Activated T-helper 2 cell treated with anti-CD3 and anti-CD28 coated beads, Interferon-gamma antibody, Interleukin-2, Interleukin-4, amounts not matched to agents 10 μg/mL and 5 μg/mL and 100 μg/mL, durations not matched to agents 14 hours and 24 hours and 36 hours (primary cell): ENCODE measurements around the gene ANXA2. TPM values are rescaled to one million over a fixed set of nuclear protein-coding genes. Genes with fewer than 3 reads are reported as not detected.

ENCODE experiments used
- DNase-seq: peaks from one replicate; pipeline ENCODE4 v3.0.0; 2021; ENCODE audit warnings: low spot score
- H3K27ac Mint-ChIP-seq: one replicate; pipeline ENCODE4 v1.8.0; 2021; ENCODE audit warnings: mixed read lengths
- H3K27me3 Mint-ChIP-seq: one replicate; pipeline ENCODE4 v1.8.0; 2021; ENCODE audit warnings: low read depth, mixed read lengths
- H3K36me3 Mint-ChIP-seq: one replicate; pipeline ENCODE4 v1.8.0; 2021; ENCODE audit warnings: low read depth, mixed read lengths
- H3K4me1 Mint-ChIP-seq: one replicate; pipeline ENCODE4 v1.8.0; 2021; ENCODE audit warnings: low read depth, mixed read lengths
- H3K4me3 Mint-ChIP-seq: one replicate; pipeline ENCODE4 v1.8.0; 2021; ENCODE audit warnings: low read depth, mild to moderate bottlenecking, moderate library complexity, mixed read lengths
- H3K9me3 Mint-ChIP-seq: one replicate; pipeline ENCODE4 v1.8.0; 2021; ENCODE audit warnings: mixed read lengths
- intact Hi-C: fragments of 100-400 bp; cut with micrococcal nuclease; formaldehyde crosslinking; loops from one replicate; pipeline ENCODE4 v1.15.1; 2023
- total RNA-seq: library from RNA; stranded (reverse); gene quantifications from 2 replicates; pipeline ENCODE4 v1.2.3, GENCODE V29; 2022

ANXA2 gene
- total RNA-seq, 1 donor from 2014 or later: 267 TPM

GRCh38 chr15:60392986-60393790 is 4.6 kb downstream of the ANXA2 start:
- Mint-ChIP-seq H3K9me3 (no peaks in the 10 kb centered on the region), H3K27me3 (no peaks in the 10 kb centered on the region), H3K4me1 (peaks cover 80% of the 10 kb centered on the region), H3K27ac (peak overlapping the region; percentile 83), H3K4me3 (peak overlapping the region; percentile 34), H3K36me3 (peaks cover 66% of the 10 kb centered on the region)
- intact Hi-C loops: loop anchor here (1.0 to 10.0 kb wide), 2 partner anchors 86 to 332 kb away; partner anchors contain the start of gene ICE2
- DNase-seq: no peak

DNA sequence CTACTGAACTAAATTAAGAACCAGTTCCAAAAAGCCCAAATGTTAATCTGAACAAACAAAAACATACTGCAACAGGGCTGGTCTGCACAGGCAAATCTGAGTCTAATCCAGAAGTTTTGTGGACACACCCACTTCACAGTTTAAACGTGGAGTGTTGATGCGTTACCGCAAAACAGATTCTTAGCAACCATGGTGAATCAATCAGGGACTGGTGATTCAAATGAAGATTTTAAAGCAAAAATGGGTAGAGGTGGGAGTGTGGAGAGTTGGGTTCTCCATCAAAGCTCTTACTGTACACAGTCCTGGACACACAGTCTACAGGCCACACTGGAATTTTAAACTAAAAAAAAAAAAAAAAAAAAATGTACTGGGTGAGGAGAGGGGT is 5.2 kb downstream of the ANXA2 start:
- peak; percentile 48 for DNase-seq
- peaks cover 68% of the 10 kb centered on the region for H3K36me3 Mint-ChIP-seq
- H3K4me1 Mint-ChIP-seq: peaks cover 82% of the 10 kb centered on the region
- intact Hi-C loops: loop anchor here (10.0 kb wide), 1 partner anchor 332 kb away; no protein-coding TSS in a partner anchor
- H3K9me3 Mint-ChIP-seq: no peaks in the 10 kb centered on the region
- no peaks in the 10 kb centered on the region for H3K27me3 Mint-ChIP-seq
- no peak overlapping the region for H3K4me3 Mint-ChIP-seq
- peak overlapping the region; percentile 83 for H3K27ac Mint-ChIP-seq

GRCh38 chr15:60391722-60392315 is 6.0 kb downstream of the ANXA2 start:
- no peak overlapping the region for H3K4me3 Mint-ChIP-seq
- no peak for DNase-seq
- no peaks in the 10 kb centered on the region for H3K27me3 Mint-ChIP-seq
- H3K9me3 Mint-ChIP-seq: no peaks in the 10 kb centered on the region
- H3K4me1 Mint-ChIP-seq: peaks cover 82% of the 10 kb centered on the region
- intact Hi-C loops: loop anchor here (10.0 kb wide), 1 partner anchor 333 kb away; no protein-coding TSS in a partner anchor
- peak overlapping the region; percentile 73 for H3K27ac Mint-ChIP-seq
- H3K36me3 Mint-ChIP-seq: peaks cover 72% of the 10 kb centered on the region

GRCh38 chr15:60390871-60391501 is 6.8 kb downstream of the ANXA2 start:
- H3K27me3 Mint-ChIP-seq: no peaks in the 10 kb centered on the region
- peaks cover 72% of the 10 kb centered on the region for H3K36me3 Mint-ChIP-seq
- H3K4me3 Mint-ChIP-seq: no peak overlapping the region
- H3K9me3 Mint-ChIP-seq: no peaks in the 10 kb centered on the region
- H3K4me1 Mint-ChIP-seq: peaks cover 75% of the 10 kb centered on the region
- intact Hi-C loops: loop anchor here (10.0 kb wide), 1 partner anchor 334 kb away; no protein-coding TSS in a partner anchor
- no peak for DNase-seq
- H3K27ac Mint-ChIP-seq: peak overlapping the region; percentile 67

GRCh38 chr15:60390231-60390630 is 7.6 kb downstream of the ANXA2 start:
- H3K27ac Mint-ChIP-seq: peak overlapping the region; percentile 75
- intact Hi-C loops: loop anchor here (10.0 kb wide), 1 partner anchor 335 kb away; no protein-coding TSS in a partner anchor
- peaks cover 67% of the 10 kb centered on the region for H3K4me1 Mint-ChIP-seq

GRCh38 chr15:60389261-60390077 is 8.3 kb downstream of the ANXA2 start:
- Mint-ChIP-seq H3K27ac (peak overlapping the region; percentile 75), H3K9me3 (no peaks in the 10 kb centered on the region), H3K36me3 (peaks cover 65% of the 10 kb centered on the region), H3K4me3 (peak overlapping the region; percentile 26), H3K27me3 (no peaks in the 10 kb centered on the region), H3K4me1 (peaks cover 63% of the 10 kb centered on the region)
- intact Hi-C loops: loop anchor here (1.0 to 10.0 kb wide), 7 partner anchors 8 to 335 kb away; partner anchors contain the start of gene ANXA2
- DNase-seq: peak; percentile 62

More at GRCh38 chr15:60390231-60390630, 7.6 kb downstream of the ANXA2 start:
- H3K27me3 Mint-ChIP-seq: no peaks in the 10 kb centered on the region
- peaks cover 70% of the 10 kb centered on the region for H3K36me3 Mint-ChIP-seq
- no peak overlapping the region for H3K4me3 Mint-ChIP-seq
- H3K9me3 Mint-ChIP-seq: no peaks in the 10 kb centered on the region
- no peak for DNase-seq

GRCh38 chr15:60387321-60387720 is 10.5 kb downstream of the ANXA2 start:
- intact Hi-C loops: no loop called here
- no peaks in the 10 kb centered on the region for H3K9me3 Mint-ChIP-seq
- no peak for DNase-seq
- H3K4me3 Mint-ChIP-seq: no peak overlapping the region
- no peaks in the 10 kb centered on the region for H3K27me3 Mint-ChIP-seq
- no peak overlapping the region for H3K27ac Mint-ChIP-seq
- peaks cover 64% of the 10 kb centered on the region for H3K36me3 Mint-ChIP-seq
- peaks cover 46% of the 10 kb centered on the region for H3K4me1 Mint-ChIP-seq

GRCh38 chr15:60386615-60387014 is 11.2 kb downstream of the ANXA2 start:
- no peak for DNase-seq
- no peak overlapping the region for H3K4me3 Mint-ChIP-seq
- no peaks in the 10 kb centered on the region for H3K9me3 Mint-ChIP-seq
- no peaks in the 10 kb centered on the region for H3K27me3 Mint-ChIP-seq
- H3K4me1 Mint-ChIP-seq: peaks cover 41% of the 10 kb centered on the region
- intact Hi-C loops: no loop called here
- H3K27ac Mint-ChIP-seq: no peak overlapping the region
- peaks cover 65% of the 10 kb centered on the region for H3K36me3 Mint-ChIP-seq

DNA sequence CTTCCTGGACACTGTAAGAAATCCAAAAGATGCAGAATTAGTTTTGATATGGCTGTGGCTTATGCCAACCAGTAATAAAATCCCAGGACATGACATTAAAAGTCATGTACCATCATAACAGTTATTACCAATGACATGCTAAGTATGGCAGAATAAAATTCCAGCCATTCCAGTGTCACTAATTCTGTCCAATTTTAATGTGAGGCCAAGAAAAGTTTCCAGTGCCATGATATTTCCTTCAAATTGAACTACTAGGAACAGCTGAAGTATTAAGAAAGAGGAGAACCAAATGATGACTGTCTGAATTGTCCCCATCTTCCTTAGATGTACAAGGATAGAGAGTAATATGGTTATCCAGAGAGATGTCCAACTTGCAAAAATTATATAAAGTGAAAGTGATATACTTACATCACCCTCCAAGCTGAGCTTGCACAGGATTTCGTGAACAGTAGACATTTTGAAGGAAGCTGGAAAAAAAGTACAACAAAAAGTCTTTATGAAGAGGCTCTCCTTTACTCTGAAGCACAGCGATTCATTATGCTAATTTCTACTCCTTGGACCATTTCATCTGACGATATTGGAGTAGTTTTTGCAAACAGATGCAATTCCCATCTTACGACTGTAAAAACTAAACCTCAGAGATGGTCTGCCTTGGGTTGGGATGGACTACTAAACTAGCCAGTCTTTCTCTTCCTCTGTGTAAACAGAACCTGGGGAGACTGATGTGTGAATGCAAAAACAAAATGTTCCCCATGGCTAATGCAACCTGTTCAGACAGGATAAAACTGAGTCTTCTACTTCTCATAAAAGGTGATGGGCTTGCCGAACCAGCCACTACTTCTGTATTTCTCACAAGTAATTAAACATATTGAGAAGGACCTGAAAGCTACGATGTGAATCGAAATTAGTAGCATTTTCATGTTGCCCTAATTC is 11.9 kb downstream of the ANXA2 start:
- no peak for DNase-seq
- Mint-ChIP-seq H3K4me1 (peaks cover 36% of the 10 kb centered on the region), H3K27me3 (no peaks in the 10 kb centered on the region), H3K9me3 (no peaks in the 10 kb centered on the region), H3K27ac (no peak overlapping the region), H3K36me3 (peaks cover 67% of the 10 kb centered on the region), H3K4me3 (no peak overlapping the region)
- intact Hi-C loops: no loop called here

- H3K36me3 Mint-ChIP-seq: peaks cover 69% of the 10 kb centered on the region
- no peak for DNase-seq
- no peak overlapping the region for H3K4me3 Mint-ChIP-seq
- H3K9me3 Mint-ChIP-seq: no peaks in the 10 kb centered on the region
- peaks cover 24% of the 10 kb centered on the region for H3K4me1 Mint-ChIP-seq
- H3K27me3 Mint-ChIP-seq: no peaks in the 10 kb centered on the region
- no peak overlapping the region for H3K27ac Mint-ChIP-seq
- intact Hi-C loops: no loop called here
Measured at GRCh38 chr15:60384526-60385126, 13.2 kb downstream of the ANXA2 start.

- Mint-ChIP-seq H3K27me3 (no peaks in the 10 kb centered on the region), H3K4me3 (no peak overlapping the region), H3K27ac (no peak overlapping the region), H3K4me1 (peaks cover 19% of the 10 kb centered on the region), H3K36me3 (peaks cover 75% of the 10 kb centered on the region), H3K9me3 (no peaks in the 10 kb centered on the region)
- no peak for DNase-seq
- intact Hi-C loops: no loop called here
Measured at GRCh38 chr15:60384053-60384452, 13.7 kb downstream of the ANXA2 start.
